AG04449 (cell line): ENCODE data around the gene MEOX2.

Experiments
- CTCF ChIA-PET: fragments of 350-600 bp; formaldehyde crosslinking; extraction: SDS; loops from one replicate; lab custom pipeline; 2021; ENCODE audit warnings: antibody characterized with exemption; lab: Yijun Ruan, JAX
- POLR2A ChIA-PET: fragments of 400-600, 350-600 bp; formaldehyde crosslinking; extraction: SDS; loops from one replicate; lab custom pipeline; 2020; ENCODE audit warnings: antibody characterized with exemption, inconsistent platforms; lab: Yijun Ruan, JAX
- DNase-seq: peaks from one replicate; pipeline ENCODE4 v3.0.0-alpha.2; 2010; ENCODE audit warnings: low read depth, low spot score
- H3K4me3 ChIP-seq: 2 replicates; pipeline ENCODE4 v1.5.1; 2011; ENCODE audit warnings: low read depth, mild to moderate bottlenecking, control low read depth, low read length
- TF ChIP-seq, protein P1 (sequence below): IDR thresholded peaks from one replicate; pipeline ENCODE4 v1.5.1; 2011; ENCODE audit warnings: mild to moderate bottlenecking, moderate library complexity, low read length, control low read depth, inconsistent platforms; ENCODE audit not compliant: insufficient read depth; ENCODE audit errors: missing control alignments

MEOX2 gene

DNA sequence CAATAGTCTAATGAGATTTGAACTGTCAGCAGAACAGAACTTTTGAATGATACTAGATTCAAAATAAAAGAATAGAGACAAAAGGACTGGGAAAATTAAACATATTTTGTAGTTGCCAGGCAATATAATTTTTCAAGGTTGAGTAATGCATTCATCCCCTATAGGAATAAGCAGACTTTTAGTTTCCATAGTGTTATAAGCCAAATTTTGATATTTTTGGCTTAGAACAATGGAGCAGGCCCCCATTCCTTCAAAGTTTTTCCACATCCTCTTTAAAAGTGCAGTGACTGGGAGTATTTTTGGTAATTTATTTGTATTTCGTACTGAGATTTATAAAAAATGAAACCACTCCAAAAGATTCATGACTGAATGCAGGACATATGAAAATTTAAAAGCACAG, 24.0 kb downstream of the MEOX2 start:
- TF ChIP-seq, protein P1, sequence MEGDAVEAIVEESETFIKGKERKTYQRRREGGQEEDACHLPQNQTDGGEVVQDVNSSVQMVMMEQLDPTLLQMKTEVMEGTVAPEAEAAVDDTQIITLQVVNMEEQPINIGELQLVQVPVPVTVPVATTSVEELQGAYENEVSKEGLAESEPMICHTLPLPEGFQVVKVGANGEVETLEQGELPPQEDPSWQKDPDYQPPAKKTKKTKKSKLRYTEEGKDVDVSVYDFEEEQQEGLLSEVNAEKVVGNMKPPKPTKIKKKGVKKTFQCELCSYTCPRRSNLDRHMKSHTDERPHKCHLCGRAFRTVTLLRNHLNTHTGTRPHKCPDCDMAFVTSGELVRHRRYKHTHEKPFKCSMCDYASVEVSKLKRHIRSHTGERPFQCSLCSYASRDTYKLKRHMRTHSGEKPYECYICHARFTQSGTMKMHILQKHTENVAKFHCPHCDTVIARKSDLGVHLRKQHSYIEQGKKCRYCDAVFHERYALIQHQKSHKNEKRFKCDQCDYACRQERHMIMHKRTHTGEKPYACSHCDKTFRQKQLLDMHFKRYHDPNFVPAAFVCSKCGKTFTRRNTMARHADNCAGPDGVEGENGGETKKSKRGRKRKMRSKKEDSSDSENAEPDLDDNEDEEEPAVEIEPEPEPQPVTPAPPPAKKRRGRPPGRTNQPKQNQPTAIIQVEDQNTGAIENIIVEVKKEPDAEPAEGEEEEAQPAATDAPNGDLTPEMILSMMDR, result no peak
- DNase-seq, result no peak
- ChIA-PET POLR2A (no interaction called here), CTCF (no interaction called here)
- H3K4me3 ChIP-seq, result no peak overlapping the region

DNA sequence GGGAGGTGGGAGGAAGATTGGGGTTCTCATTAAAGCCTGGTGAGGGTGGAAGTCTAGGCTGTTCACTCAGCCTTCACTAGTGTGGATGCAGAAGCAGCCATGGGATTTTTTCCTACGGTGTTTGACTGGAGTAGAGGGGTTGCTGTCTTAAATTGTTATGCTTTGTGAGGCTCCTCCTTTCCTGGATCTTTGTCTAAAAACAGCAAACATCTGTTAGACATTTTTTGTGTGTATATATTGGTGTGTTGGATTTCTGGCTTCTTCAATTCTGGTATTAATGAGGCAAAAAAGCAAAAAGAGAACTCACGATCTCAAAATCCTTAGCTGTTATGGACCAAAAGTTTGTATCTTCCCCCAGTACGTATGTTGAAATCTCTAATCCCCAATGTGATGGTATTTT, 28.2 kb downstream of the MEOX2 start:
- ChIA-PET CTCF (no interaction called here), POLR2A (no interaction called here)
- no peak overlapping the region for H3K4me3 ChIP-seq

DNA sequence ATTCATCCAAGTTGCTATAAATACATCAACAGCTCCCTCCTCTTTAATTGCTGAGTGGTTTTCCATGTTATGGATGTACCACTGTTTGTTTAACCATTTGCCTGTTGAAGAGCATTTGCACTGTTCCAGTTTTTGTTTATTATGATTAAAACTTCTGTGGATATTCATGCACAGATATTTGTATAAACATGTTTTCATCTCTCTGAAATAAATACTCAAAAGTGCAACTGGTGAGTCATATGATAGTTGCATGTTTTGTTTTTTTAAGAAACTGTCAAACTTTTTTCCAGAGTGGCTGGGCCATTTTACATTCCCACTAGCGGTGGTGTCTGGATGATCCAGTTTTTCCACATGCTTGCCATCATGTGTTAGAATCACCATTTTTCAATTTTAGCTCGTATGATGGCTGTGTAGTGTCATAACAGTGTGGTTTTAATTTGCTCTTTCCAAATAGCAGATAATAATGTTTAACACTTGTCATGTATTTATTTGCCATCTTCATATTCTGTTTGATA, 33.6 kb downstream of the MEOX2 start:
- no peak overlapping the region for H3K4me3 ChIP-seq
- CTCF ChIA-PET, result no interaction called here
- TF ChIP-seq, protein P1, result no peak
- POLR2A ChIA-PET, result no interaction called here
- no peak for DNase-seq

More for the DNA sequence above, 28.2 kb downstream of the MEOX2 start:
- no peak for DNase-seq
- TF ChIP-seq, protein P1, result no peak

DNA sequence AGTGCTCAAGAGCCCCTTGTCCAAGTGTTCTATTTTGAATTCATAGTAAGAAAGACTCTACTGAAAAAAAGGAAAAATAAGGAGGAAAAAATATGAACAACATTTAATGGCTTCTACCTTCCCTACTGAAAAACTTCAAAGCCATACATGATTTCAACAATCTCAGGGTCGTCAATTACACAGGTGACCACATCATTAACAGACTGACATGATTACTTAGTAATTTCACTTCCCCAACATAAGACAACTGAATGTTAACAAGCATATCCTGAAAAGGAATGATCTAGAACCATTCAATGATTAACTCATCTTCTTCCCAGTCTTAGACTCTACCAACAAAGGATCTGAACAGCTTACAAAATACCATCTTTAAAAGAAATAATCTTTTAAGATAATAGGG, 34.8 kb downstream of the MEOX2 start:
- no peak overlapping the region for H3K4me3 ChIP-seq
- ChIA-PET POLR2A (no interaction called here), CTCF (no interaction called here)
- TF ChIP-seq, protein P1, result no peak
- no peak for DNase-seq

DNA sequence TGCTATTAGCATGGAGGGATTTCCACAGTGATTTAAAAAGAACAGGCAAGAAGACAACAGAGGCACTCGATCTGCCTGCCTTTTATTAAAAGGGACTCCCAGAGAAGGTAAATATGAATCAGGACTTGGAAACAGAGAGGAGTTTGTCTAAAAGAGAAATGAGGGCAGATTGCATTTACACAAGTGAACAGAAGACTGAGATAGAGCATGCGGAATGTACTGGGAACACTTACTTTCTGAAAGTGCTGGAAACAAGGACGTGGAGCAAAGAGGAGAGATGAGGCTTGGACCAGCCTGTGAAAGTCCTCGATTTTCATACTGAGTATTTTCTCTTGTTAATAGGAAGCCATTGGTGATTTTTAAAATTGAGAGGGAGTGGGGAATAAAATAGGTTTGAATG, 35.7 kb downstream of the MEOX2 start:
- no peak overlapping the region for H3K4me3 ChIP-seq
- TF ChIP-seq, protein P1, result no peak
- ChIA-PET POLR2A (no interaction called here), CTCF (no interaction called here)
- no peak for DNase-seq

DNA sequence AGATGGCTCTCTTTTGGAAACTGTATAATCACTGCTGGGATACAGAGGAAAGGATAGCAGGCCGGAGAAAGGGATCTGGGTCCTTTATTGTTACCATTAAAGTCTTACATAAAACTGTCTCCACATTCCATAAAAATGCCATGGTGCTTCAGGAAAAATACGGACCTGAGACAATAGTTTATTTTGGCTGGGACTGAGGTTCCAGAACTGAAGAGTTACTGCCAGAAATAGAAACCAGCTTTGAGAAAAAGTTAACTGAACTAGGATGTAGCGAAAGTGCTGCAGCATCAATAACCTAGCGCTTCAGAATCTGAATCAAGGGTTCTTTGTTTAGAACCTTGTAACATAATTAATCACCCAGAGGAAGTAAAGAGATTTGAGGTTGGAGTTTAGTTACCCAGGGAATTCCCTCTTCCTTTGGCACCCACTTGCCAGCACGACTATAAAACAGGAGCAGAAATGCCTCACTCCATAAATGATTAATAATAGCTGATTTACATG, 38.0 kb downstream of the MEOX2 start:
- ChIA-PET CTCF (no interaction called here), POLR2A (no interaction called here)
- no peak overlapping the region for H3K4me3 ChIP-seq
- no peak for DNase-seq
- TF ChIP-seq, protein P1, result no peak
